Ovary (tissue), 9 donors: ENCODE results near the gene SNTB2. TPM values are rescaled to one million over a fixed set of nuclear protein-coding genes. Genes with fewer than 3 reads are reported as not detected.

Experiments
- DNase-seq, 5 donors: peaks; one replicate each; pipeline ENCODE4 v3.0.0-alpha.2; 2019 to 2020
- H3K27ac ChIP-seq, 2 donors: fragments of 200-600 bp; one replicate each; pipeline versions ENCODE4 v1.5.1 to v1.8.0; 2019 to 2022
- H3K27me3 ChIP-seq: fragments of 200-600 bp; one replicate; pipeline ENCODE4 v1.8.0; 2022
- H3K36me3 ChIP-seq: fragments of 200-600 bp; sonication (generic); one replicate; pipeline ENCODE4 v1.5.1; 2019
- H3K4me1 ChIP-seq: one replicate; pipeline ENCODE4 v1.8.1; 2013; ENCODE audit warnings: mild to moderate bottlenecking, moderate library complexity; ENCODE audit not compliant: insufficient read depth
- H3K4me3 ChIP-seq: fragments of 200-600 bp; sonication (generic); one replicate; pipeline ENCODE4 v1.5.1; 2017
- H3K9me3 ChIP-seq, 2 donors: fragments of 200-600 bp in 1 of 2; sonication (generic) in 1 of 2; one replicate each; pipeline versions ENCODE4 v1.5.1 to v1.8.1; 2013 to 2019; ENCODE audit warnings: mild to moderate bottlenecking in 1 of 2, moderate library complexity in 1 of 2
- CTCF ChIP-seq, 3 donors: fragments of 450-650 bp in 2 of 3; fragments of 200-600 bp in 1 of 3; IDR thresholded peaks; one replicate each; pipeline versions ENCODE4 v1.5.1 to v1.8.0; 2016 to 2022; ENCODE audit warnings: antibody characterized with exemption in 3 of 3, mild to moderate bottlenecking in 1 of 3
- EP300 ChIP-seq: sonication (generic); formaldehyde crosslinking; IDR thresholded peaks from one replicate; pipeline ENCODE4 v1.6.1; 2017; ENCODE audit warnings: antibody characterized with exemption
- POLR2A ChIP-seq: fragments of 450-650 bp; IDR thresholded peaks from one replicate; pipeline ENCODE4 v1.6.1; 2017; ENCODE audit warnings: antibody characterized with exemption, mild to moderate bottlenecking, moderate library complexity
- WGBS, 3 donors: extraction: QIAGEN DNeasy Blood & Tissue Kit in 1 of 3; methylation state at CpG; one replicate each; pipeline versions ENCODE4 v1.1.5 to v1.1.7; 2013 to 2017; 5-methylcytosine and 5-hydroxymethylcytosine counted together
- intact Hi-C, 4 donors: fragments of 100-400 bp; cut with DNase I; formaldehyde crosslinking; loops; one replicate each; pipeline versions ENCODE4 v1.11.0 to v1.15.1; 2022 to 2023
- polyA plus RNA-seq, 2 donors: library from polyadenylated mRNA; stranded (reverse); fragments of 200-250 nt in 1 of 2; fragments of 350-450 nt in 1 of 2; fragmentation: Illumina TruSeq in 1 of 2; extraction: RNeasy Lipid Tissue Mini Kit (QIAGEN cat#74804) in 1 of 2; gene quantifications; one replicate each; pipeline ENCODE4 v1.2.3, GENCODE V29; 2013 to 2014
- total RNA-seq, 7 donors: library from RNA; depleted of rRNA in 2 of 7; stranded (reverse); fragments of >200 nt in 2 of 7; fragmentation: NEBNext Ultra II Directional in 3 of 7; extraction: Animal tissue kit (Norgen Biotek cat#: 25700) in 3 of 7; gene quantifications; one replicate each; pipeline versions ENCODE4 v1.1.0 to v1.2.4, GENCODE V29; 2016 to 2023
- donor health status: DM: no; HTN: no; CAD: no; lungs with moderate emphysema.
- donor health status: DM: no; HTN: no; CAD: no.
- donor health status: Bipolar disorder and iron deficiency.
- donor health status: DM: yes; HTN: yes; CAD: no.
- donor health status: DM: no; HTN: no; CAD: no.
- donor health status: DM: yes; HTN: yes; CAD: no.

The SNTB2 gene
- total and polyA plus RNA-seq, 9 donors = 9.4 to 51.8 (median 36.9) TPM

GRCh38 chr16:69276148-69277115, 89.5 kb downstream of the SNTB2 start:
- no peak overlapping the region for H3K4me3 ChIP-seq

GRCh38 chr16:69277413-69277812, 90.4 kb downstream of the SNTB2 start:
- H3K27ac ChIP-seq = no peak overlapping the region
- H3K27me3 ChIP-seq = no peaks in the 10 kb centered on the region
- no peak for TF ChIP-seq CTCF (IDR thresholded peaks at IDR 0.05)
- no peak for TF ChIP-seq POLR2A
- TF ChIP-seq EP300 = no peak
- intact Hi-C loops = no loop called here
- DNase-seq = no peak
- 65 to 78% (median 71%) methylated on average over 1 of the region's 1 CpG for WGBS, 3 donors
- peaks cover 2% of the 10 kb centered on the region for H3K4me1 ChIP-seq
- H3K4me3 ChIP-seq = no peak overlapping the region
- H3K9me3 ChIP-seq = no peaks in the 10 kb centered on the region
- no peaks in the 10 kb centered on the region for H3K36me3 ChIP-seq

More at GRCh38 chr16:69276148-69277115, 89.5 kb downstream of the SNTB2 start:
- TF ChIP-seq CTCF (IDR thresholded peaks at IDR 0.05) (no peak), EP300 (no peak), POLR2A (no peak)
- Histone ChIP-seq H3K36me3 (no peaks in the 10 kb centered on the region), H3K9me3 (no peaks in the 10 kb centered on the region), H3K27ac (peak overlapping the region in 1 of 2 donors; percentile 41), H3K27me3 (no peaks in the 10 kb centered on the region), H3K4me1 (peaks cover 2% of the 10 kb centered on the region)
- peak; percentile 33 to 75 (median 63) for DNase-seq
- 6 to 11% (median 10%) methylated on average over 7 of the region's 7 CpGs for WGBS, 3 donors
- intact Hi-C loops = no loop called here

DNA sequence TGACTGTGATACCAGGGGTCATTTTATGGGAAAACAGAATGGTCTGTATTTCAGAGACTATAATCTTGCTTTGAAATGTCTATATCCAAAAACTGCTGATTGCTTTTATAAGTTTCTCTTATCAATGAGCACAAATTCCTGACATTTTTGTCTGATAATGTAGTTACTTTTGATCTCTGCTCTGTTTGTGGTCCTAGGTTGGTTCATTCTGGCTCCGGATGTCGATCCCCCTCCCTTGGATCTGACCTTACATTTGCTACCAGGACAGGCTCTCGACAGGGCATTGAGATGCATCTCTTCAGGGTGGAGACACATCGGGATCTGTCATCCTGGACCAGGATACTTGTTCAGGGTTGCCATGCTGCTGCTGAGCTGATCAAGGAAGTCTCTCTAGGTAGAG, 96.9 kb downstream of the SNTB2 start:
- TF ChIP-seq POLR2A (no peak), EP300 (no peak), CTCF (IDR thresholded peaks at IDR 0.05) (no peak)
- no peak overlapping the region for H3K27ac ChIP-seq
- no peaks in the 10 kb centered on the region for H3K9me3 ChIP-seq
- peaks cover 3% of the 10 kb centered on the region for H3K4me1 ChIP-seq
- H3K27me3 ChIP-seq = no peaks in the 10 kb centered on the region
- H3K36me3 ChIP-seq = no peaks in the 10 kb centered on the region
- H3K4me3 ChIP-seq = no peak overlapping the region
- DNase-seq = no peak
- 57 to 74% (median 61%) methylated on average over 4 of the region's 4 CpGs for WGBS, 3 donors
- intact Hi-C loops = no loop called here

DNA sequence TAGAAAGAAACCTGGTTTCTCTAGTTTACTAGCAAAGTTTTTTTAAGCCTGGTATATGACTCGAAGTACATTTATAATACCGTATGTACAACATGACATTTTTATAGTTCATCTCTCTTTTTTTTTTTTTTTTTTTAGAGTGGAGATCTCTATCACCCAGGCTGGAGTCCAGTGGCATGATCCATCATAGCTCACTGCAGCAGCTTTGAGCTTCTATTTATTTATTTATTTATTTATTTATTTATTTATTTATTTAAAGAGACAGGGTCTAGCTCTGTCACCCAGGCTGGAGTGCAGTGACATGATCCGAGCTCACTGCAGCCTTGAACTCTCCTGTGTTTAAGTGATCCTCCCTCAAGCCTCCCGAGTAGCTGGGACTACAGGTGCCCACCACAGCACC, 98.3 kb downstream of the SNTB2 start:
- H3K27ac ChIP-seq = no peak overlapping the region
- H3K27me3 ChIP-seq = no peaks in the 10 kb centered on the region
- no peak overlapping the region for H3K4me3 ChIP-seq
- no peaks in the 10 kb centered on the region for H3K36me3 ChIP-seq
- TF ChIP-seq CTCF (IDR thresholded peaks at IDR 0.05) (no peak), EP300 (no peak), POLR2A (no peak)
- H3K4me1 ChIP-seq = peaks cover 3% of the 10 kb centered on the region
- intact Hi-C loops = loop anchor here in 3 of 4 donors (5.0 kb wide), 2 partner anchors 133 to 138 kb away; no protein-coding TSS in a partner anchor
- H3K9me3 ChIP-seq = no peaks in the 10 kb centered on the region
- 76 to 79% (median 79%) methylated on average over 4 of the region's 4 CpGs for WGBS, 3 donors
- DNase-seq = no peak
